Measurements from ENCODE around the gene NCOA7. TPM values are rescaled to one million over a fixed set of nuclear protein-coding genes. Genes with fewer than 3 reads are reported as not detected.

The NCOA7 gene
- total and polyA plus RNA-seq, 9 of the 15 experiments (the other 6 are each of a cell fraction or from before 2014, with no cell fraction given): 5.8 to 14.6 (median 9.3) TPM

DNA sequence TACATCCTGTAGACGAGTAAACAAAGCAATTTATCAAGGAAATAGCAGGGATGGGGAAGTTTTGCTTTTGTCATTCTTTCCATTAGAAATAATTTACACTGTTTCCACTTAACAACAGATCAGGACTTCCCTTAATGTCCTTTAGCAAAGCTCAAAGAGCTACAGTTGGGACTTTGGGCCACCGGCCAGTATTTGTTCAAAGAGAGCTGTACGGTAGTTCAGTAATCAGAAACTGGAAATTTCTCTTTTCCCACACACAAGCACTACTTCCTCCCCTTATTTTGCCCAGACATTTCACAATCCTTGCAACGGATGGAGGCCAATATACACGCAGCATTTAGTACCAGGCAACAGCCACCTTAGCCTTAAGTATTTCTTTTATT lies 153.7 kb downstream of the NCOA7 start:
- POLR2A ChIA-PET: interaction anchor here (1.0 to 2.4 kb wide), 4 partner anchors 11 to 21 kb away, joined by 5 to 12 read pairs (median 5); partner anchors contain the start of gene HINT3
- in situ Hi-C loops (cut with MboI) (no loop called here), intact Hi-C loops (cut with micrococcal nuclease) (no loop called here)
- Histone ChIP-seq H2AFZ (ENCODE audit: low read depth, low read length) (peak overlapping the region; percentile 79), H4K20me1 (replicated peaks; ENCODE audit: control insufficient read depth, insufficient read depth, low read length) (no peaks in the 10 kb centered on the region), H3K36me3 (ENCODE audit: control insufficient read depth, insufficient read depth, low read length) (no peaks in the 10 kb centered on the region), H3K9ac (ENCODE audit: insufficient read depth in 1 of 2, low read depth in 2 of 2, low read length in 2 of 2) (peak overlapping the region in 1 of 2 experiments; percentile 23; a peak in 1 of 4 replicates), H3K27ac (ENCODE audit: extremely low read depth, low read depth, low read length) (peak overlapping the region; percentile 70), H3K4me1 (replicated peaks in 1 of 2; ENCODE audit: control insufficient read depth in 2 of 2, insufficient read depth in 2 of 2, low read length in 2 of 2) (peaks cover 18 to 82% of the 10 kb centered on the region in 2 experiments), H3K9me1 (ENCODE audit: control insufficient read depth, insufficient read depth, low read length) (no peaks in the 10 kb centered on the region), H3K4me2 (ENCODE audit: insufficient read depth, low read length) (no peak overlapping the region), H3K4me3 (no peak overlapping the region), H3K79me2 (ENCODE audit: control insufficient read depth, insufficient read depth, low read length) (no peaks in the 10 kb centered on the region), H3K27me3 (ENCODE audit: control insufficient read depth in 2 of 2, insufficient read depth in 2 of 2, low read length in 2 of 2) (no peaks in the 10 kb centered on the region), H3K9me3 (replicated peaks; ENCODE audit: control insufficient read depth, insufficient read depth, low read depth, low read length) (no peaks in the 10 kb centered on the region)
- BruUV-seq (replicated peaks): no TSS peak
- DNase-seq (ENCODE audit: extremely low read depth in 1 of 4, low spot score in 3 of 4): peak in 1 of 4 experiments; percentile 30
- peak; percentile 4; the same call in 1 of the 3 replicates for ATAC-seq
- CTCF ChIA-PET (ENCODE audit: low intra/inter-chr PET ratio): no interaction called here
- 9% methylated on average over 5 of the region's 5 CpGs for WGBS (ENCODE audit: insufficient coverage, low coverage, missing lambda C conversion rate)
- FAIRE-seq: no peak
- no peak for TF ChIP-seq CEBPG (CRISPR knock-in tag; IDR thresholded peaks at IDR 0.05)
- peak; percentile 19 to 71; a peak in 2 of 4 replicates for TF ChIP-seq CEBPG (tag; conservative IDR thresholded peaks at IDR 0.05 in 1 of 2, IDR thresholded peaks at IDR 0.05 in 1 of 2)
- TF ChIP-seq U2AF1 (optimal IDR thresholded peaks at IDR 0.05; ENCODE audit: low read depth, low read length): no peak
- TF ChIP-seq NR2F6 (CRISPR knock-in tag; IDR thresholded peaks at IDR 0.05): no peak
- TF ChIP-seq ZNF740 (CRISPR knock-in tag; IDR thresholded peaks at IDR 0.05): no peak
- TF ChIP-seq ZNF740 (tag; IDR thresholded peaks at IDR 0.05): no peak
- no peak for TF ChIP-seq ZNF589 (CRISPR knock-in tag; IDR thresholded peaks at IDR 0.05; ENCODE audit: low read depth)
- no peak for TF ChIP-seq PURB (CRISPR knock-in tag; IDR thresholded peaks at IDR 0.05; ENCODE audit: low read depth)
- TF ChIP-seq, protein P1, sequence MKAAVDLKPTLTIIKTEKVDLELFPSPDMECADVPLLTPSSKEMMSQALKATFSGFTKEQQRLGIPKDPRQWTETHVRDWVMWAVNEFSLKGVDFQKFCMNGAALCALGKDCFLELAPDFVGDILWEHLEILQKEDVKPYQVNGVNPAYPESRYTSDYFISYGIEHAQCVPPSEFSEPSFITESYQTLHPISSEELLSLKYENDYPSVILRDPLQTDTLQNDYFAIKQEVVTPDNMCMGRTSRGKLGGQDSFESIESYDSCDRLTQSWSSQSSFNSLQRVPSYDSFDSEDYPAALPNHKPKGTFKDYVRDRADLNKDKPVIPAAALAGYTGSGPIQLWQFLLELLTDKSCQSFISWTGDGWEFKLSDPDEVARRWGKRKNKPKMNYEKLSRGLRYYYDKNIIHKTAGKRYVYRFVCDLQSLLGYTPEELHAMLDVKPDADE (conservative IDR thresholded peaks at IDR 0.05; ENCODE audit: control insufficient read depth, low read depth, low read length): no peak
- TF ChIP-seq, protein P2, sequence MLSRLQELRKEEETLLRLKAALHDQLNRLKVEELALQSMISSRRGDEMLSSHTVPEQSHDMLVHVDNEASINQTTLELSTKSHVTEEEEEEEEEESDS (CRISPR knock-in tag; IDR thresholded peaks at IDR 0.05): no peak
- TF ChIP-seq EP300 (IDR thresholded peaks at IDR 0.05; ENCODE audit: low read length): 0 out of 2 replicates have a peak, but pooled peaks have one; percentile 21
- TF ChIP-seq ZNF583 (CRISPR knock-in tag; IDR thresholded peaks at IDR 0.05): no peak
- TF ChIP-seq RBFOX2 (IDR thresholded peaks at IDR 0.05; ENCODE audit: low read depth, low read length): no peak
- TF ChIP-seq DPF2 (IDR thresholded peaks at IDR 0.05): no peak
- TF ChIP-seq CBX3 (IDR thresholded peaks at IDR 0.05; ENCODE audit: borderline replicate concordance in 1 of 2, low read length in 2 of 2): no peak
- no peak for TF ChIP-seq ZNF224 (CRISPR knock-in tag; IDR thresholded peaks at IDR 0.05)
- 0 out of 2 replicates have a peak, but pooled peaks have one; percentile 11 for TF ChIP-seq FOXJ2 (tag; IDR thresholded peaks at IDR 0.05)
- no peak for TF ChIP-seq FOXO4 (CRISPR knock-in tag; IDR thresholded peaks at IDR 0.05)
- TF ChIP-seq ZNF75A (CRISPR knock-in tag; IDR thresholded peaks at IDR 0.05): peak; percentile 86
- TF ChIP-seq HDAC8 (tag; IDR thresholded peaks at IDR 0.05): no peak
- no peak for TF ChIP-seq ZNF24 (IDR thresholded peaks at IDR 0.05)
- no peak for TF ChIP-seq KDM1A (IDR thresholded peaks at IDR 0.05)
- no peak for TF ChIP-seq TCF7 (IDR thresholded peaks at IDR 0.05; ENCODE audit: borderline replicate concordance)
